Gastrocnemius medialis (tissue), 4 donors: Measurements from ENCODE around the gene PTH1R. TPM values are rescaled to one million over a fixed set of nuclear protein-coding genes. Genes with fewer than 3 reads are reported as not detected.

ENCODE experiments used
- ATAC-seq, 2 donors: fragments of 150-250 bp; one replicate each; pipeline ENCODE4 v1.9.1; 2016
- DNase-seq, 2 donors: peaks; one replicate each; pipeline ENCODE4 v3.0.0-alpha.2; 2019
- H3K27ac ChIP-seq, 4 donors: fragments of 200-600 bp; sonication (generic); 1 replicate in 1 of 4; 2 replicates in 3 of 4; pipeline ENCODE4 v1.5.1; 2016 to 2018; ENCODE audit warnings: mild to moderate bottlenecking in 2 of 4, moderate library complexity in 1 of 4
- H3K27me3 ChIP-seq, 3 donors: fragments of 200-600 bp; sonication (generic) in 2 of 3; 1 replicate in 1 of 3; 2 replicates in 2 of 3; pipeline versions ENCODE4 v1.5.1 to v1.6.0; 2016 to 2019; ENCODE audit warnings: mild to moderate bottlenecking in 1 of 3, moderate library complexity in 1 of 3
- H3K36me3 ChIP-seq, 2 donors: fragments of 200-600 bp; sonication (generic) in 1 of 2; one replicate each; pipeline ENCODE4 v1.5.1; 2017 to 2018
- H3K4me1 ChIP-seq, 2 donors: fragments of 200-600 bp; sonication (generic) in 1 of 2; one replicate each; pipeline ENCODE4 v1.5.1; 2016 to 2017; ENCODE audit warnings: mild to moderate bottlenecking in 2 of 2
- H3K4me3 ChIP-seq, 4 donors: fragments of 200-600 bp; sonication (generic) in 3 of 4; 1 replicate in 1 of 4; 2 replicates in 3 of 4; pipeline ENCODE4 v1.5.1; 2016 to 2019; ENCODE audit warnings: mild to moderate bottlenecking in 2 of 4
- H3K9me3 ChIP-seq, 3 donors: fragments of 200-600 bp; sonication (generic) in 2 of 3; 1 replicate in 1 of 3; 2 replicates in 2 of 3; pipeline ENCODE4 v1.5.1; 2016 to 2019
- CTCF ChIP-seq, 5 experiments: fragments of 450-650 bp in 3 of 5; fragments of 200-600 bp in 2 of 5; sonication (generic) in 2 of 5; IDR thresholded peaks in 4 of 5; conservative IDR thresholded peaks in 1 of 5; 1 replicate in 4 of 5; 2 replicates in 1 of 5; pipeline ENCODE4 v1.5.1; 2016 to 2019; ENCODE audit warnings: antibody characterized with exemption in 5 of 5, mild to moderate bottlenecking in 3 of 5, moderate library complexity in 3 of 5
- POLR2A ChIP-seq, 2 donors: fragments of 450-650 bp; IDR thresholded peaks; one replicate each; pipeline ENCODE4 v1.6.1; 2017; ENCODE audit warnings: antibody characterized with exemption in 2 of 2, mild to moderate bottlenecking in 2 of 2, moderate library complexity in 2 of 2
- in situ Hi-C, 4 donors: fragments of 200-750 bp; cut with MboI; loops; one replicate each; pipeline versions ENCODE4 v1.15.0 to v1.8.0; 2017; ENCODE audit warnings: low sequenced_read_pairs in 4 of 4
- intact Hi-C: fragments of 100-400 bp; cut with DNase I; formaldehyde crosslinking; loops from one replicate; pipeline ENCODE4 v1.15.1; 2023; ENCODE audit warnings: low total_unique reads
- total RNA-seq, 4 donors: library from RNA; depleted of rRNA; stranded (reverse); fragments of >200 nt; gene quantifications; one replicate each; pipeline versions ENCODE4 v1.1.0 to v1.2.3, GENCODE V29; 2016

Gene PTH1R
- total RNA-seq, 4 donors from 2014 or later = 2.3 to 7.9 (median 7.3) TPM

DNA sequence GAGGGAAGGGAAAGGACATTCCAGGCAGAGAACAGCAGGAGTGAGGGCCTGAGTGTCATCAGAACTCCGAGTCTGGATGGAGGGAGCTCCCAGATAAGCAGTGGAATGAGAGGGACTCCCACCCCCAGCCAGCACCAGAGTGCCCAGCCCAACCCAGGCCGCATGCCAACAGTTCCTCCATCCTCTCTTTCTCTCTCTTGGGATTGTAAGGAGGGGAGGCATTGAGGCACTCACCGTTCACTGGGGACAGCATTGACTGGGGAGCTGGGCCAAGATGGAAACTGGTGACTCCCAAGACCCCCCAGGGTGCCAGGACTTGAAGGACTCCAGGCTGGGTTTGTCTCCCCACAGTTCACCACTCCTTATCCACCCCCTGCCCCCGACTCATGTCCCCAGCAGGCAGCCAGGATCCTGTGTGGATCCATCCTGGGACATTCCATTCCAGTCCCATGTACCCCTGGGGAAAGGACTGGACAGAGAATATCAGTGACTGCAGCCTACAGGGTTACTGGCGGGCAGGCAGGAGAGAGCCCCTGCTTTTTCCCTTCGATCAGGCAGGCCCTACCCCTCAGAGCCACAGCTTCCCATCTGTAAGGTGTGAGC, 15.7 kb downstream of the PTH1R start:
- peak overlapping the region; percentile 1 to 55 (median 52) for H3K27ac ChIP-seq

GRCh38 chr3:46893763-46894162, 16.2 kb downstream of the PTH1R start:
- H3K27me3 ChIP-seq = no peaks in the 10 kb centered on the region
- DNase-seq = no peak
- no peaks in the 10 kb centered on the region for H3K36me3 ChIP-seq
- peak overlapping the region in 3 of 4 donors; percentile 31 to 38 (median 33) for H3K27ac ChIP-seq
- intact Hi-C loops (loop anchor here (5.0 kb wide), 1 partner anchor 46 kb away; no protein-coding TSS in a partner anchor), in situ Hi-C loops (loop anchor here in 3 of 4 donors (5.0 to 10.0 kb wide), 2 partner anchors 179 to 186 kb away; partner anchors contain the start of gene PRSS50 (in 2 of the 3))
- TF ChIP-seq CTCF (IDR thresholded peaks at IDR 0.05 in 4 of 5, conservative IDR thresholded peaks at IDR 0.05 in 1 of 5) = no peak
- TF ChIP-seq POLR2A (IDR thresholded peaks at IDR 0.05) = no peak
- peaks cover 10 to 11% of the 10 kb centered on the region in 2 donors for H3K4me1 ChIP-seq
- H3K4me3 ChIP-seq = no peak overlapping the region
- no peaks in the 10 kb centered on the region for H3K9me3 ChIP-seq
- ATAC-seq = no peak

More for the DNA sequence above, 15.7 kb downstream of the PTH1R start:
- ATAC-seq = no peak
- DNase-seq = no peak
- H3K9me3 ChIP-seq = no peaks in the 10 kb centered on the region
- no peak for TF ChIP-seq CTCF (IDR thresholded peaks at IDR 0.05 in 4 of 5, conservative IDR thresholded peaks at IDR 0.05 in 1 of 5)
- TF ChIP-seq POLR2A (IDR thresholded peaks at IDR 0.05) = no peak
- intact Hi-C loops = loop anchor here (5.0 kb wide), 1 partner anchor 46 kb away; no protein-coding TSS in a partner anchor
- no peak overlapping the region for H3K4me3 ChIP-seq
- in situ Hi-C loops = loop anchor here in 3 of 4 donors (5.0 to 10.0 kb wide), 2 partner anchors 178 to 186 kb away; partner anchors contain the start of gene PRSS50 (in 2 of the 3)
- no peaks in the 10 kb centered on the region for H3K36me3 ChIP-seq
- no peaks in the 10 kb centered on the region for H3K27me3 ChIP-seq
- peaks cover 8 to 10% of the 10 kb centered on the region in 2 donors for H3K4me1 ChIP-seq

DNA sequence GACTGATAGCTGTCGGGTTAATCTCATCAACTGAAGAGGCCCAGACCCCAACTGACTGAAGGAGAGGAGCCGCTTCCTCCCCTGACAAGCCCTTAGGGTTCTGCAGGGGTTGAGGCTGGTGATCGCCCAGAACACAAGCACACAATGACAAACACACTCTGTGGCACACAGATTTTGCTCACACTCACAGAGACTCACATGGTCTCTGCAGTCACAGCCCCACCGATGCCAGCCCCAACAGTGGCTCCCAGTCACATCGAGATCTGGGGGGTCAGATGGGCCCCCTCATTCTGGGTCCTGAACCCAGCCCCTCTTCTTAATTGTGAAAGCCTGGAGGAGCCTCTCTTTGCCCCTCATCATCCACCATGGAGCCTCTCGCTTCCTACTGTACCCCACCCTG, 16.7 kb downstream of the PTH1R start:
- in situ Hi-C loops (loop anchor here in 3 of 4 donors (5.0 to 10.0 kb wide), 2 partner anchors 179 to 187 kb away; partner anchors contain the start of gene PRSS50 (in 2 of the 3)), intact Hi-C loops (loop anchor here (5.0 kb wide), 1 partner anchor 47 kb away; no protein-coding TSS in a partner anchor)
- TF ChIP-seq CTCF (IDR thresholded peaks at IDR 0.05 in 4 of 5, conservative IDR thresholded peaks at IDR 0.05 in 1 of 5) (no peak), POLR2A (IDR thresholded peaks at IDR 0.05) (no peak)
- Histone ChIP-seq H3K9me3 (no peaks in the 10 kb centered on the region), H3K36me3 (no peaks in the 10 kb centered on the region), H3K27ac (peak overlapping the region in 3 of 4 donors; percentile 31 to 38 (median 33)), H3K27me3 (no peaks in the 10 kb centered on the region), H3K4me3 (no peak overlapping the region), H3K4me1 (peaks cover 11 to 14% of the 10 kb centered on the region in 2 donors)
- no peak for DNase-seq
- ATAC-seq = no peak

DNA sequence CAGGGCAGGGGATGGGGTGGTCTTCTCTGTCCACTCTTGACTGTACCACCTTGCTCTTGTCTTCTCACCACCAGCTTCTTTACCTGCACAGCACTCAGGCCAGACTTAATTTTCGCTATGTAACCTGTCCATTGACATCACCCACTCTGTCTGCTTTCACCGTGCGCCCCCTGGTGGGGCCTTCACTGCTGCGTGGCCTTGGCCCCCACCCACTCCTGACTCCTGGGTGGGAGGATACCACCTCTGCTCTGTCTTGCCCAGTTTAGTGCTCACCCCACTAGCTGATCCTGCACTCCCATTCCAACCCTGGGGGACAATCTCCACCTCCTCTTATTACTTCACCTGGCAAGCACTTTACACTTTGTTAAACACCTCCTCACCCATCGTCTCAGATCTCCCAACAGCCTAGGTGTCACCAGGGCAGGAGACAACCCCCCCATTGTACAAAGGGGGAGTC, 17.7 kb downstream of the PTH1R start:
- no peaks in the 10 kb centered on the region for H3K36me3 ChIP-seq
- ATAC-seq (peak in 1 of 2 donors; percentile 29), DNase-seq (peak in 1 of 2 donors; percentile 61)
- TF ChIP-seq POLR2A (IDR thresholded peaks at IDR 0.05) (no peak), CTCF (IDR thresholded peaks at IDR 0.05 in 4 of 5, conservative IDR thresholded peaks at IDR 0.05 in 1 of 5) (peak; percentile 70 to 89 (median 87))
- peaks cover 11 to 14% of the 10 kb centered on the region in 2 donors for H3K4me1 ChIP-seq
- intact Hi-C loops = loop anchor here (1.0 kb wide), 2 partner anchors 29 to 190 kb away; no protein-coding TSS in a partner anchor
- no peaks in the 10 kb centered on the region for H3K27me3 ChIP-seq
- in situ Hi-C loops = loop anchor here in 2 of 4 donors (10.0 kb wide), 1 partner anchor 180 kb away; the partner anchor contains the start of gene PRSS50 (in 2 of the 2)
- no peaks in the 10 kb centered on the region for H3K9me3 ChIP-seq
- no peak overlapping the region for H3K27ac ChIP-seq
- no peak overlapping the region for H3K4me3 ChIP-seq
